GM11168 (cell line): Measurements from ENCODE around the gene MACROD2.
"Not testable (repeated sequence)": the region's sequence is repeated elsewhere in the genome, so short reads cannot be mapped to it uniquely, and the experiment has no call there.

Experiments used
- in situ Hi-C: fragments of 300-500 bp; cut with MboI; formaldehyde crosslinking; loops from one replicate; pipeline ENCODE4 v1.12.0; 2022; ENCODE audit warnings: low sequenced_read_pairs; ENCODE audit not compliant: unreplicated experiment

The MACROD2 gene

DNA sequence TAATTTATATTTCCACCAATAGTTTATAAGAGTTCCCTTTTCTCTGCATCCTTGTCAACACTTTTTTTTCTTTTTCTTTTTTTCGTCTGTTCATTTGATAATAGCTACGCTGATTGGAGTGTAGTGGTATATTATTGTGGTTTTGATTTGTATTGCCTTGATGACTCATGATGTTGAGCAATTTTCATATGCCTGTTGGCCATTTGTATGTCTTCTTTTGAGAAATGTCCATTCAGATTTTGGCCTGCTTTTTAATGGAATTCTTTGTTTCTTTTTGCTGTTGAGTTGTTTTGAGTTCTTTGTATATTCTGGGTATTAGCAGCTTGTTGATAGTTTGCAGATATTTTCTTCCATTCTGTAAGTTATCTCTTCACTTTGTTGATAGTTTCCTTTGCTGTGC, 1804.6 kb downstream of the MACROD2 start:
- in situ Hi-C loops = no loop called here

DNA sequence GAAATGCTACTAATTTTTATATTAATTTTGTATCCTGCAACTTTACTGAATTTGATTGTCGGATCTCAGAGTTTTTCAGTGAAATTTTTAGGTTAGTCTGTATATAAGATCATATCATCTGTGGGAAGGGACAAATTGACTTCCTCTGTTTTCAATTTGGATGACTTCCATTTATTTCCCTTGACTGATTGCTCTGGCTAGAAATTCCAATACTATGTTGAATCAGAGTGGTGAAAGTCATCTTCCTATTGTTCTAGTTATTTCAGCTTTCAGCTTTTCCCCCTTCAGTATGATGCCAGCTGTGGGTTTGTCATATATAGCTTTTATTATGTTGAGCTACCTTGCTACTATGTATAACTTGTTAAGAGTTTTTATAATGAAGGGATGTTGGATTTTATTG, 1806.7 kb downstream of the MACROD2 start:
- in situ Hi-C loops = no loop called here

DNA sequence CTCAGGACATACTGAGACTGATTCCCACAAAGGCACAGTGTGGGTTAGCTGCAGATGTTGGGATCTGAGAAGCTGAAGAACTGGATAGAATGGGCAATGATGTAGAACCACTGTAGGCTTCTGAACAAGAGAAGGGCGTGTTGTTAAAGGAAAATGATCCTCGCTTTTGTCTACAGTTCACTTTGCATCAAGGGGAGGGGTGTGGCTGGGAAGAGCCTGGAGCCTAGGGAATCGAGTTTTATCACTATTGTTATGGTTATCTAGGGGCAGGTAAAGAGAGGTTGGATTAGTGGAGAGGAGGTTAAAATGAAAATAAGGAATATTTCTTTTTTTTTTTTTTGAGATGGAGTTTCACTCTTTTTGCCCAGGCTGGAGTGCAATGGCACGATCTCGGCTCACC, 1809.8 kb downstream of the MACROD2 start:
- in situ Hi-C loops = no loop called here

DNA sequence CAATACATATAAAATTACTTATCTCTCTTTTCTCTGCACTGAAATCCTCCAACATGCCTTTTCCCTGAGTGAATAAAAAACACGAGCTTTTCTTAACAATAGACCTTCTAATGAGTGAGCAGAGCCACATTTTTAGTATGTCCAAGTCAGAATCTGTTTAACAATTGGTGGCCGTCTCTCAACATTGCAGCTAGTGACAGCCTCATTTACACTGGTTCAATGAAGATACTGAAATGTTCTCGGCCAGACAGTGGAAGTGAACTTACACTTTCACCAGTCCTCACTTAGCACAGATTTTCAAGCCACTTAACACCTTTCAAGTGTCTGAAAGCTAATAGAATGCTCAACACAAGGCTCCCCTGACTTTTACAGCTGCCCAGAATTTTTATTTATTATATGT, 1810.8 kb downstream of the MACROD2 start:
- in situ Hi-C loops = no loop called here

DNA sequence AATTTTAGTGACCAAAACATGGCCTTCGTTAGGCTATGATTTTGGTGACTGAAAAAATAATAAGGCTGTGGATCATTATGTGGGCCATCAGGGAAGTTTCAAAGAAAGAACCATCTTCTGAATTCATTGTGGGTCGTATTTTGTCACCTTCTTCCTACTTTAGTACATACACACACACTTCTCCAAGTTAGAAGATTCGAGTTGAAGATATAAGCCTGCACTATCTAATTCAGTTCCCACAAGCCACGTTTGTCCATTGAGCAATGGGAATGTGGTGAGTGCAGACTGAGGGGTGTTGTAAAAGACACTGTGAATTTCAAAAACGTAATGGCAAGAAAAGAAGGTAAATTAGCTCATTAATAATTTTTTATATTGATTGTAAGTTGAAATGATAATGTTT, 1812.0 kb downstream of the MACROD2 start:
- in situ Hi-C loops = no loop called here

DNA sequence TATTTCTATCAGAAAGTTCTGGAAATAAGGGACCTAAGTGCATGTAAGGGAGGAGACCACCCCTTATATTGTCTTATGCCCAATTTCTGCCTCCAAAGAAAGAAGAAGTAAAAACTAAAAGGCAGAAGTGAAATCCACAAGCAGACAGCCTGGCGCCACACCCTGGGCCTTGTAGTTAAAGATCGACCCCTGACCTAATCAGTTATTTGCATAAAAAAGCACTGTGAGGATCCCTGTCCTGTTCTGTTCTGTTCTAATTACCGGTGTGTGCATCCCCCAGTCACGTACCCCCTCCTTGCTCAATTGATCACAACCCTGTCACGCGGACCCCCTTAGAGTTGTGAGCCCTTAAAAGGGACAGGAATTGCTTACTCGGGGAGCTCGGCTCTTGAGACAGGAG, 1812.5 kb downstream of the MACROD2 start:
- in situ Hi-C loops = not testable (repeated sequence)

DNA sequence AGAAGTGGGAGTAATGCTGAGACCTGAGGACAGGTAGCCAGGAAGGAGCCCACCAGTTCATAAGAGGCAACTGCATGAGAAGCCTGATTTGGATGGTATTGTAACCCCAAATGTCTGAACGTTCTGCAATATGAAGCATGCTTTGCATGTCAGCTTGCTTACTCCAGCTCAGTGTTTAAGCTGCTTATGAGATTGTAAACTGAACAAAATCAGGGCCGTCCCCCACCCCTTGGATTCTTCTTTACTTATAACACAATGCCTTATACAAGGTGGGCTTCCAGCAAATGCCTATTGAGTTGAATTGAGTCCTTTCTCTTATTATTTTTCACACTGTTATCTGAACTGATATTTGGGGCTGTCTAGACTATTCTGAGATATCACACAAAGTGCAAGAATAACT, 1816.6 kb downstream of the MACROD2 start:
- in situ Hi-C loops = no loop called here

DNA sequence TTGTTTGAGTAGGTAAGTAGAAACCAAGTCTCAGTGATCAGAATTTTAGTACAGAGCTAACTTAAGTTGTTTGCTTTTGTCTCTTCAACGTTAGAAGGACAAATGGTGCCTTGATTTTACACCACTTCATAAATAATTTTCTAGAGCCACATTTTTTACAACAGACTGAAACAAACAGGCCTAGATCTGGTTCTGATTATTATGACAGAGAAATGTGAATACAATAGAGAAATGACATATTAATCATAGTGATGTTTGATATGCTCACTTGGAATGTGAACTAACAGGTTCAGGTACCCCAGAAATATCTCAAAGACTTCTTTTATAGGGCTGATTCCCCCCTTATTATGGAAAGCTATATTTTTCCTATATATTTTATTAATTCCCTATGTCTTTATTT, 1817.4 kb downstream of the MACROD2 start:
- in situ Hi-C loops = no loop called here

DNA sequence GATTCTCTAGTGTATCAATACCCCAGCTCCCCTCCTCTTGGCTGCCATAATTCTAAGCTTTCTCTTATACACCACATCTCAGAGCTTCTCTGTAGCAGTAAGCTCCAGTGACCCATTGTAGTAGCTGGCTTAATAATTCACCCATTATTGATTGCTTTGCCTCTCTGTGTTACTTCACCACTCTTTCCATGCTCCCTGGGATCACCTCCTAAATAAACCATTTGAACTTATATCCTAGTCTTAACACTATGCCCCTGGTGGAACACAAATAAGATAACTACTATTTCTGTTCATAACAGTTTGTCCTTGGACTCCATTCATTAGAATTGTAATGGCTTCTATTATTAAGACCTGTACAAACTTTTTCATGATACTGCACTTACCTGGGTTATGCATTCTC, 1819.0 kb downstream of the MACROD2 start:
- in situ Hi-C loops = no loop called here

DNA sequence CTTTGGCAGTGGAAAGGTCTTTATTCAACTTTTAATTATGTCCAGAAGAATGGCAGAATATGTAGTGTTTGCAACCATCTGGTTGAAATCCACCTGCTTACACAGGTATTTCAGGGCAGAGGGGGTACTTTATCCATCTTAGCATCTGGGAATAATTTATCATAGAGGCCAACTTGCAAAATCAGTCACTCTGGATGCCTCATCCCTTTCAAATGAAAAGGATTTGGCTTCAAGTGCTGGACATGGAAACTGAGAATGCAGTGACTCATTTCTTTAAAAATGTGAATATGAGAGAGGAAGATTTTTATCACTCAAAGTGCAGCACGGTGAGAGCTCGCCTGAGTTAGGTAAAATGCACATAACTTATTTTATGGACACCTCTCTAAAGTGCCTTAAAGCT, 1819.6 kb downstream of the MACROD2 start:
- in situ Hi-C loops = no loop called here

DNA sequence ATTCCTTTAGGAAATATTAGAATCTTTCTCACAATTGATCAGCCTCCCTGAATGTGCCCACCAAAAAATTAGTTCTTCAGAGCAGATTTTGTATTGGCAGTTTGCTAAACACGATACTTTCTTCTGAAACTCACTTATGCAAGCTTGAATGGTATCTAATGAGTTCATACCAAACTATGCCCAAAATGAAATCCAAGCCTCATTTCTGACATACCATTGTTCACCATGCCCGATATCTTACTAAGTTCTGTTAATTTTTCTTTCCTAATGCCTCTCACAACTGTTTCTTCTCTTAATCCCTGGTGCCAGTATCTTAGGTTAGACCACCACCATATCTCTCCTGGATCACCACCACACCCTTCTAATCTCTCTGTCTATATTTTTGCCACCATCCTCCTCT, 1822.0 kb downstream of the MACROD2 start:
- in situ Hi-C loops = no loop called here

DNA sequence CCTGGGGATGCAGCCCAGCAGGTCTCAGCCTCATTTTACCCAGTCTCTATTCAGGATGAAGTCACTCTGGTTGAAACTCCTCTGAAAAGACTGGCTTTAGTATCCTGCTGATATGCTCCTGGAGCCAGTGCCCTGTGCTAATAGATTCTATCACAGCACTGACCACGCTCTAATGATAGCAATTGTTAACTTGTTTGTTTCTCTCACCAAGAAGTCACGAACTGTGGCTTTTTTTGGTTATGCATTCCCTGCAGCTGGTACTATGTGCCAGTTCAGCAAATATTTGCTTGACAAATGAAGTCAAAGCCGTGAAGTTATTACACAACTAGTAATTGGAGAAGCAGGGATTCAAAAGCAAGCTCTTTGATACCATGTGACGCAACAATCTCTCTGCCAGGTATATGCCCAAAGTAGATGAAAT, 1823.3 kb downstream of the MACROD2 start:
- in situ Hi-C loops = no loop called here

DNA sequence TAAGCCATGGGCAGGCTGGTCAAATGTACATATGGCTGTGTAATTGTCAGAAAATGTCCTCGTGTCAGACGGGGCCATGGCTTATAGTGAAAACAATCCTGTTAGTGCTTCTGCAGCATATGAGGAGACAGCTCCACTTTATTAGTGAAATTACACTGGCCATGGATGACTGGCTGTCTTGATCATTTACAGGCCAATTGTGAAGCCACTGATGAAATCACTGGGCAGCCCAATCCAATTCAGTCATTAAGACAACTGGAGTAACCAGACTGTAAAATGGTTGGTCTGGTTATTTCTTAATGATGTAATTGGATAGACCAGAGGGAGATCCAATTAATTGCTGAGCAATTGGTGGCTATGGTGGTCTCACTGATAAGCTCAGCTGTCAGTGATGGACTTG, 1828.4 kb downstream of the MACROD2 start:
- in situ Hi-C loops = no loop called here

DNA sequence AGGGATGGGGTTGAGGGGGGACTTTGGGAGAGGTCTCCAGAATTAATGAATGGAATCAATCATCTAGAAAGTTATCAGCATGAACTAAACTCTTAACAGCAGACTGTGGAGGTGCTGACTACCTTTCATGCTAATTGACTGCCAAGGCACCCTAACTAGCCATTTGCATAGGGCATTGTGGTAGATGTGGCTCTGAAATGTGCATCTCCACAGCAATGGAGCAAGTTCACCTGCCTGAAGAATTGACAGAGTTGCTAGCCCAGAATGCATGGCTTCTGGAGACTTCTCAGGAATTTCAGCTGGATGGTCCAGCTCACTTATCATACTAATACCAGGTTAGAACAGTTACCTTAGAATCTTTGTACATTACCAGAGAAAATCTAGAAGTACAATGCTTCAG, 1832.3 kb downstream of the MACROD2 start:
- in situ Hi-C loops = no loop called here

DNA sequence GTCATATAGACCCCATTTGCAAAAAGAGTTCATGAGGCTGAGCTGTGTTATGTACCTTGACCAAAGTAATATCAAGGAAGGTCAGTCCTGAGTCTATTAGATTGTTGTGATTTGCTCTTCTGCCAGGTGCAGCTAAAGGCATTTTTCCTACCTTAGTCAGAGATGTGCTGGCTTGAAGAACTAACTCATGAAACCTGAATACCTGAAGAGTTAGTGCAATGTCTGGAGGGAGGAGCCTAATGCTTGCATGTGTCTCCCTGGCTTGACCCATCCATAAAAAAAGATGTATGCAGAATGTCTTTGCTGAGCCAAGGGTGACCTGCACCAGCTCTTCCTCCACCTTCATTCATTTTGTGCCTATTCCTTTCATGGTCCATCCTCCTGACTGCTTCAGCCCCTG, 1835.9 kb downstream of the MACROD2 start:
- in situ Hi-C loops = no loop called here

DNA sequence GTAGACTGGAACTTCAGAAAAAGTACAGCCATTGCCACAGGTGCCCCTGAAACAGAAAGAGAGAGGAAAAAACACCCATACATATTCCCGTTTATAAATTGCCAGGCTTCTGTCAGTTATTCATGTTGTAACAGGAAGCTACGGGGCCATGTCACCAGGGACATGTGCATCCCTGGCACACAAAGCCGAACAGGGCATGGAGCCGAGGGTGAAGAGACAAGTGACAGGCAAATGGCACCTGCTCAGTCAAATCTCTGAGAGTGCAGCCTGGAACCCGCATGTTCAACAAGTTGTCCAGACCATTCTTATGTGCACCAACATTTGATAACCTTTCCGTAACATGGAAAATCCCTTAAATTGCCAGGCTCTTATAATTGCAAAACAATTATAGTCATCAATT, 1837.2 kb downstream of the MACROD2 start:
- in situ Hi-C loops = no loop called here

DNA sequence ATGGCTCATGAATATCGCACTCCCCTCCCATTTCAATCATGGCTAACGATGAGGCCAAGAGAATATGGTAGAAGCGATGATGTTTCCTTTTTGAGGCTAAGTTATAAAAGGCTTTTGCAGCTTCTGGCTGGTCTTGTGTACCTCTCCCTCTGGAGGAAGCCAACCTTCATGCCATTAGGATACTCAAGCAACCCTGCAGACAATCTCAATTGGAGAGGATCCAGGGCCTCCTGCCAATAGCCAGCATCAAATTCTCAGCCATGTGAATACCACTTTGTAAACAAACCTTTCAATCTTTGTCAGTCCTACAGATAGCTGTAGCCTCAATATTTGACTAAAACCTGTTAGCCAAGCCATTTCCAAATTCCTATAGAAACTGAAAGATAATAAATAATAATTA, 1839.5 kb downstream of the MACROD2 start:
- in situ Hi-C loops = no loop called here

DNA sequence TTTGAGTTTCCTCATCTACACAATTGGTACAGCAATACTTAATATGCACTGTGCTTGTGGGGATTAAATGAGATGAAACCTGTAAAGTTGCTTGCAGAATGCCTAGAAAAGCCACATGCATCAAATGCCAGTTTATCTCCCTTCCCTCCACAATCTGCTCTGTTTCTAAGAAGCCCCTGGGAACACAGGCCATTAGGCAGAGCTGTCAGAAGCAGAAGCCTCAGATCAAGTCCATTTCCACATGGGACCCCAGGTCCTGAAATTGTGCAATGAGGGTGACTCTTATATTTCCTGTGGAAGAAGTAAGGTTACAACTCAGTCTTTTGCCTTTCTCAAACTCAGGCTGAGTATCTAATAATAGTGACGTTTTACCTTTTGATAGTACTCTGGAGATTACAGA, 1840.5 kb downstream of the MACROD2 start:
- in situ Hi-C loops = no loop called here

DNA sequence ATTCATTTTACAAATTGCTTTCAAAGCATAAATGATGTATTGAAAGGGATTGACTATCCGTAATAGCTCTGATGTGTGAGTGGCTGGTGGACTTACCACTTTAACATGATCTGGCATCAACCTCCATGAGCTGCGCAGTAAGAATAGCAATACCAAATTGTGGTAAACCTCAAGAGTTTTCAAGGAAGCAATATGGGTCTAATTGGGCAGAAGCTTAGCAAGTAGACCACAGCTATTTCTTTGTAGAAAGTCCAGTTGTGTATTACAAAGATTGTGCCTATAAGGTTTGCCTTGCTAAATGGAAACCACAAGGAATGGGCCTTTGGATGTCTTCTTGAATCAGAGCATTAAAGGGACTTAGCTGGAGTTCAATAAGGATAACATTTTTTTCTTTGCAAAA, 1841.3 kb downstream of the MACROD2 start:
- in situ Hi-C loops = no loop called here

DNA sequence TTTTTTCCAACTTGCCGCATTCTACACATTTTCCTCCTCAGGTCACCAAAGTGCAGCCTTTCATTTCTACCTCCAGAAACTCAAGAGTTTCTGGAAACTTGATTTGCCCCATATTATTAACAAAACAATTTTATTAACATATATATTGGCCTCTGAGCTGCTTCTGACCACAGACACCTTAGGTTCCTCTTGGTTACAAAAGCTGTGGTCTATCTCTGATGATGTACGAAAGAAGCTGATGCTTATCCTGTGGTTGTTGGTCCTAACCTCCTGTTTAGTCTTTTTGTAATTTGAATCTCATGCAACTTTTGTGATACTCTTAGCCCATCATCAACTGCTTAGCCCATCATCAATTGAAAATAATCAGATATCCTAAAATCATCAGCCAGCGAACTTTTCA, 1842.2 kb downstream of the MACROD2 start:
- in situ Hi-C loops = no loop called here

DNA sequence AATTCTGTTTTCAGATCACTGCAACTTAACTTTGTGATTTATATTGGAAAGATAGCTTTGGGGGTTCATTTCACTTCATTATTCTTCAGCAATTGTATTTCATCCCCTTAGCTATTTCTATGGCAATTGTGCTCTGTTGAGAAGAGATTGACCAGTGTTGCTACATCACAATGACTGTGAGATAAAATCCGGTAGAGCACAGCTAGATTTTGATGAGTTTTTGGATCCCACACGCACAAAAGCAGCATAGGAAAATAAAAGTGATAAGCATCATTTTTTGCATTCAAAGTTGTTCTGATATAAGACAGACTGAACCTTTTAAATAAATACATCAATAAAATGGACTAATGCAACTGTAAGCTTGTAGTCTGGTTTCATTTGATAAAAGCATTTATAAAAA, 1843.2 kb downstream of the MACROD2 start:
- in situ Hi-C loops = no loop called here

DNA sequence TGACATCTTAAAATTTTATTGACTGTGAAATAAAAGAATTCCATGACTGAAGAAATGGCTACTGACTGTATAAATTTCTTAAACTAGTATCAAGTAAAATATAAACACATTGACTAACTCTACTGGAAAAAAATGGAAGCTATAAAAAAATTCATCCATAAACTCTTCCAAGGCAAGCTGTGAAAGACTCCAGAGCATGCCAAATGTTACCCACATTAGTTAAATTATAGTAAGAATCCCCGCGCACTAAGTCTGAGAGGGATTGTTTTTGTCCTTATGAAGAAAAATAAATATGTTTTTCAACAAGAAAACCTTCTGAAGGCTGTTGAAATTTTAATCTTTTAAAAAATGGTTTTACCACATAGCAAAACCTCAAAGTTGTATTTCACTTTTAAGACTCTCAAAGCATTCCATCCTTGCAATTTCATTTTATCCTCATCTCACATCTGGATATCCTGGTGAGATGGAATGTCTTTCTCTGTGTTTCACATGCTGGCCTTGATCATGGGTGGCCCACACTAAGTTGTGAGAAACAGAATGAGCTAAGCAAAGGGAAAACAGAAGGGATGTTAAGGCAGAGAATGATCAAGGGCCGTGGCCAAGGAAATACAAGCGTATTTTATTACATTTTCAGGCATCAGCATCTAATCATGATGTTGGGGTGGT, 1845.5 kb downstream of the MACROD2 start:
- in situ Hi-C loops = no loop called here

DNA sequence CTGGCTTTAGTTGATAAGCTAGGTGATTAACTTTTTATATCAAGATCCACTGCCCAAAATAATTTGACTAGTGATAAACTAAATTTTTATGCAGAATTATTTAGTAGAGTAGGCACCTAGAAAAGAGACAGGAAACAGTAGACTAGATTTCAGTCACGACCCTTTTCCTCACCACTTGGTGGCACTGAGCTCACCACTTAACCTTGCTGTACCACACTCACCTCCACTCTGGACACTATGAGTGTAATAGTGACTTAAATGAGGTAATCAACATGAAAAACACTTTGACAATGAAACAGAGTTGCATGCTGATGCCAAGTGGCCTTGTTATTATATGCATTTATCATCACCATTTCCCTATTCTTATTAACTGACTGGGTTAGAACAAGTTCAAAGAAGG, 1847.6 kb downstream of the MACROD2 start:
- in situ Hi-C loops = no loop called here
